ENCODE data around the gene ZNF595. TPM values are rescaled to one million over a fixed set of nuclear protein-coding genes. Genes with fewer than 3 reads are reported as not detected.
"Not testable (repeated sequence)": the region's sequence is repeated elsewhere in the genome, so short reads cannot be mapped to it uniquely, and the experiment has no call there.

The ZNF595 gene
- 6.8 and 8.6 TPM in 2 replicates for total RNA-seq

DNA sequence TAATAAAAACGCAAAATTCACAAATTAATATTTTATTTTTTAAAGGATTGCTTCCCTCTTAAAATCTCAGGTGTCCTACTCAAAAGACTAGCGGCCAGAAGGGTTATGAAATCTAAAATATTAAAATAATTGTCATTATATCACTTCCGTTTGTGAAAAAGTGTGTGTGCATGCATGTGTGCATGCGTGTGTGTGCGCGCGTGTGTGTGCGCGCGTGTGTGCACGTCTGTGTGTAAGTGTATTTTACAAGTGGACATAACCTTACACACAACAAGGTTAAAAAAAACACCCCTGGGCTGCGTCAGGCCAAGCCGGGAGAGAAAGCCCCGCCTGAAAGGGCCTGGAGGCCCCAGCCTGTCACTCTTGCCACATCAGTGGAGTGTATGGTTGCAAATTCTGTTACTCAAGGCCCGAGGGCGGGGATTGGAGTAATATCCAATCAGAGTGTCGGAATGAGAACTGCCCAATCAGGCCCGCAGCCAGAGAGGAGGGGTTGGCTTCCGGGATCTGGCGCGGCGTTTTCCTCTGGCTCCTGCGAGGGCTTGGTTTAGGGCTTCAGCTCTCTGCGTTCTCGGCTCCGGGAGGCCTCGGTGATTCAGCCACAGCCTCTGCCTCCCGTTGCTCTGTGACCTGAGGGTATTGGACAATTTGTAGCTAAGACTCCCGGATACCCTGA is at the start of gene ZNF595:
Gene ZNF595 (plus strand): TSS at position 518 of the 676 bp plus-strand sequence. CDS start 168 bp downstream, outside the sequence.
- FAIRE-seq; H3K27me3 ChIP-seq (ENCODE audit: control insufficient read depth, insufficient read depth, low read length); H3K36me3 ChIP-seq (ENCODE audit: control insufficient read depth, insufficient read depth, low read length); DNase-seq (ENCODE audit: low read depth): not testable (repeated sequence)
- peak within 1 kb of the TSS; percentile 25 for H3K4me3 ChIP-seq (ENCODE audit: low read depth, low read length)

- not testable (repeated sequence) for H3K27me3 ChIP-seq (ENCODE audit: control insufficient read depth, insufficient read depth, low read length); DNase-seq (ENCODE audit: low read depth); H3K4me3 ChIP-seq (ENCODE audit: low read depth, low read length); H3K36me3 ChIP-seq (ENCODE audit: control insufficient read depth, insufficient read depth, low read length); FAIRE-seq
Measured at GRCh38 chr4:9937-10870, 42.9 kb upstream of the ZNF595 start.

DNA sequence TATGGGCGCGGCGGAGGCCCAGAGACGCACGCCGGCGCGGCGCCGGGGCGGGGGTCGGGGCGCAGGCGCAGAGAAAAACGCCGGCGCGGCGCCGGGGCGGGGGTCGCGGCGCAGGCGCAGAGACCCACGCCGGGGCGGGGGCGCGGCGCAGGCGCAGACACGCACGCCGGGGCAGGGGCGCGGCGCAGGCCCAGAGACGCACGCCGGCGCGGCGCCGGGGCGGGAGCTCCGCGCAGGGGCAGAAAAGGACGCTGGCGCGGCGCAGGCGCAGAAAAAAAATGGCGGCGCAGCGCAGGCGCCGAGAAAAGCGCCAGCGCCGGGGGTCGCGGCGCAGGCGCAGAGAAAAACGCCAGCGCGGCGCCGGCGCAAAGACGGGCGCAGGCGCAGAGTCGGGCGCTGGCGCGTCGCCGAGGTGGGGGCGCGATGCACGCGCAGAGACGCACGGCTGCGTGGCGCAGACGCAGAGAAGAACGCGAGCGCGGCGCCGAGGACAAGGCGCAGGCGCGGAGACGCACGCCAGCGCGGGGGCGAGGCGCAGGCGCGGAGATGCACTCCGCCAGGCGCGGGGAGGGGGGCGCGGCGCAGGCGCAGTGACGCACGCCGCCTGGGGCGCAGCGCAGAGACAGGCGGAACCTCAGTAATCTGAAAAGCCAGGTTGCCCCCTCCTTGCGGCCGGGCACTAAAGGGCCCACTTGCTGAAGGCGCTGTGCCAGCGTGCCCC is 41.9 kb upstream of the ZNF595 start:
- not testable (repeated sequence) for FAIRE-seq; DNase-seq (ENCODE audit: low read depth); H3K4me3 ChIP-seq (ENCODE audit: low read depth, low read length); H3K36me3 ChIP-seq (ENCODE audit: control insufficient read depth, insufficient read depth, low read length); H3K27me3 ChIP-seq (ENCODE audit: control insufficient read depth, insufficient read depth, low read length)

GRCh38 chr4:11816-12417 is 41.2 kb upstream of the ZNF595 start:
- H3K4me3 ChIP-seq (ENCODE audit: low read depth, low read length); DNase-seq (ENCODE audit: low read depth); FAIRE-seq; H3K36me3 ChIP-seq (ENCODE audit: control insufficient read depth, insufficient read depth, low read length); H3K27me3 ChIP-seq (ENCODE audit: control insufficient read depth, insufficient read depth, low read length): not testable (repeated sequence)

DNA sequence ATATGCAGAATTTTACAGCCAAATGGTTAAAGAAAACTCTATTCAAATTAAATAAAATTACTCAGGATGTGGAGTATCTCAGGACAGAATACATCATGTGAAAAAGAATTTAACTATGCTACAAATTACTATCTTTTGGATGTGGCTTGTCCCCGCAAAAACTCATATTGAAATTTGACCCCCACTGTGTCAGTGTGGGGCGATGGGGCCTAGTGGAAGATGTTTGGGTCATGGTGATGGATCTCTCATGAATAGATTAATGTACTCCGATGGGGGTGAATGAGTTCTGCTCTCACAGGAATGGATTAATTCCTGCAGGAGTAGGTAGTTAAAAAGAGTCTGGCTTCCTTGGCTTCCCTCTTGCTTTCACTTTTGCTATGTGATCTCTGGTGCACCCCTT is 35.0 kb upstream of the ZNF595 start:
- not testable (repeated sequence) for H3K27me3 ChIP-seq (ENCODE audit: control insufficient read depth, insufficient read depth, low read length); DNase-seq (ENCODE audit: low read depth); H3K4me3 ChIP-seq (ENCODE audit: low read depth, low read length); H3K36me3 ChIP-seq (ENCODE audit: control insufficient read depth, insufficient read depth, low read length); FAIRE-seq

DNA sequence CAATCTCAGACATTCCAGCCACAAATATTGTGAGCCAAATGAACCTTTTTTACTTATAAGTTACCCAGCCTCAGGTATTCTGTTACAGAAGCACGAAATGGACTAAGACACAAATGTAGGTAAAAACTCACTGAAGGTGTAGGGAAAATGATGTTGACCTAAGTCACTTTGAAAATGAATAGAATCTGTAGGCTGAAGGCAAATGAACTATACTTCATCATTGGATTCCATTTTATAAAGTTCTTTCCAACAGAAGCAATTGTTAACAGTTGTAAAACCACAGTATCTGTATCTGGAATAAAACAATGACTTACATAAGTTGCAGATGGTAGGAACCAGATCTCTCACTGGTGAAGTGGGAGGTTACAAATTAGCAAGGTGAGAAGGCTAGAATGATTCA is 34.5 kb upstream of the ZNF595 start:
- FAIRE-seq = not testable (repeated sequence)

GRCh38 chr4:22882-23281 is 30.2 kb upstream of the ZNF595 start:
- not testable (repeated sequence) for FAIRE-seq; DNase-seq (ENCODE audit: low read depth); H3K36me3 ChIP-seq (ENCODE audit: control insufficient read depth, insufficient read depth, low read length); H3K27me3 ChIP-seq (ENCODE audit: control insufficient read depth, insufficient read depth, low read length); H3K4me3 ChIP-seq (ENCODE audit: low read depth, low read length)

More for the DNA sequence above, 34.5 kb upstream of the ZNF595 start:
- not testable (repeated sequence) for H3K36me3 ChIP-seq (ENCODE audit: control insufficient read depth, insufficient read depth, low read length); H3K4me3 ChIP-seq (ENCODE audit: low read depth, low read length); DNase-seq (ENCODE audit: low read depth); H3K27me3 ChIP-seq (ENCODE audit: control insufficient read depth, insufficient read depth, low read length)

- not testable (repeated sequence) for DNase-seq (ENCODE audit: low read depth); H3K36me3 ChIP-seq (ENCODE audit: control insufficient read depth, insufficient read depth, low read length); H3K27me3 ChIP-seq (ENCODE audit: control insufficient read depth, insufficient read depth, low read length); H3K4me3 ChIP-seq (ENCODE audit: low read depth, low read length); FAIRE-seq
Measured at GRCh38 chr4:24359-24758, 28.8 kb upstream of the ZNF595 start.

DNA sequence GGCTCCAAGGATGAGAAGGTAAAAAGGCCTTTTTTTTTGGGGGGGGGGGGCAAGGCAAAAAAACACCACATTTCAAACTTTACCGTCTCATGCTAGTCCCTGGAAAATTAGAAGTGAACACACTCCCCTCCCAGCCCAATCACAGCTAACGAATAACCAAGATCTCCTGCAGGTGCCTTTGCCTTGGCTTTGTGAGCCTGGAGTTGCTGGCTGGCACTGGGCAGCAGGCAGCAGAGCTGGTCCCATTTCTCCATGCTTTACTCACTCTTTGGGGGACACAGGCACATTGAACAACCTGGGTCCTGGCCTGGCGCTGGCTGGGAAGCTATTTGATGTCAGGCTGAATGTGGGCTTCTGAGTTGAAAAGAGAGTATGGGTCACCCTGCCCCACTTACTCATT is 25.6 kb upstream of the ZNF595 start:
- H3K27me3 ChIP-seq (ENCODE audit: control insufficient read depth, insufficient read depth, low read length); FAIRE-seq; DNase-seq (ENCODE audit: low read depth); H3K36me3 ChIP-seq (ENCODE audit: control insufficient read depth, insufficient read depth, low read length); H3K4me3 ChIP-seq (ENCODE audit: low read depth, low read length): not testable (repeated sequence)

DNA sequence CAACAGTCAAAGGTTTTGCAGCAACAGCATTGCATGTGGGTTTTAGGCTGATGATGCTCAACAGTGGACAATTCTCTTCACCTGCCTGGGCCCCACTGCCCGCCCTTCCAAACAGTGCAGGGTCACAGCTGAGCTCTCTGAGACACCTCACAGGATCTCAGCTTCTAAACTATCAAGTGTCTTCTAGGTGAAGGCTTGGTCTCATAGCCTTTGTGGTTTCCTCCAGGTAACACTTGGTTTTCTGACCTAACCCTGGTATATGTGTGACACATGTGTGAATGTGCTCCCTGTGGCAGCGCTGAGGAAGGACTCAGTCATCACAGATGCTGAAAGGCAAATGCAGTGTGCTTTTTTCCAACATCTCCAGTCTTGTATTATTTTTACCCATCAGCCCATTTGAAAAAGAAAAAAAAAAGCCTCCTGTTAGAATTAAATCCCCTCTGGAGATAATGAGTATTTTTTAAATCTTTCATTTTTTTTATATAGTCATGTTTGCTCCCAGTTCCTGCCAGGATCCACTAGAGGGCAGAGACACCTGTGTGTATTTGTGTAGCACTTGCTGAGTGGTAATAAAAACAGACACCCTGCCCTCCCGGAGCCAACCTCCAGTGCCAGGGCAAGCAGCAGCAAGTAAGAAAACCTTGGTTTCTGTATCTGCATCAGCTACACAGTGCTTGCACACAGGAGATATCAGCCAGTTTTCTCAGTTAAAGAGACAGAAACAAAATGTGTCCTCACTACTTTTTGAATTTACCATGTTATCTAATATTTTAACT is 24.2 kb upstream of the ZNF595 start:
- not testable (repeated sequence) for H3K27me3 ChIP-seq (ENCODE audit: control insufficient read depth, insufficient read depth, low read length); DNase-seq (ENCODE audit: low read depth); H3K4me3 ChIP-seq (ENCODE audit: low read depth, low read length); FAIRE-seq; H3K36me3 ChIP-seq (ENCODE audit: control insufficient read depth, insufficient read depth, low read length)

- not testable (repeated sequence) for H3K27me3 ChIP-seq (ENCODE audit: control insufficient read depth, insufficient read depth, low read length); H3K36me3 ChIP-seq (ENCODE audit: control insufficient read depth, insufficient read depth, low read length); DNase-seq (ENCODE audit: low read depth); FAIRE-seq; H3K4me3 ChIP-seq (ENCODE audit: low read depth, low read length)
Measured at GRCh38 chr4:33314-33713, 19.8 kb upstream of the ZNF595 start.

GRCh38 chr4:36559-37415 is 16.3 kb upstream of the ZNF595 start:
- H3K36me3 ChIP-seq (ENCODE audit: control insufficient read depth, insufficient read depth, low read length); DNase-seq (ENCODE audit: low read depth); H3K27me3 ChIP-seq (ENCODE audit: control insufficient read depth, insufficient read depth, low read length); FAIRE-seq; H3K4me3 ChIP-seq (ENCODE audit: low read depth, low read length): not testable (repeated sequence)
